HG03103 (cell line): ENCODE measurements around the gene GNA14.
"Not testable (repeated sequence)": the region's sequence is repeated elsewhere in the genome, so short reads cannot be mapped to it uniquely, and the experiment has no call there.

Source experiments
- ATAC-seq: cut with Tn5 transposase; IDR thresholded peaks from one replicate; pipeline ENCODE4 v1.9.1; 2021; ENCODE audit warnings: low read depth; ENCODE audit not compliant: unreplicated experiment

Gene GNA14

DNA sequence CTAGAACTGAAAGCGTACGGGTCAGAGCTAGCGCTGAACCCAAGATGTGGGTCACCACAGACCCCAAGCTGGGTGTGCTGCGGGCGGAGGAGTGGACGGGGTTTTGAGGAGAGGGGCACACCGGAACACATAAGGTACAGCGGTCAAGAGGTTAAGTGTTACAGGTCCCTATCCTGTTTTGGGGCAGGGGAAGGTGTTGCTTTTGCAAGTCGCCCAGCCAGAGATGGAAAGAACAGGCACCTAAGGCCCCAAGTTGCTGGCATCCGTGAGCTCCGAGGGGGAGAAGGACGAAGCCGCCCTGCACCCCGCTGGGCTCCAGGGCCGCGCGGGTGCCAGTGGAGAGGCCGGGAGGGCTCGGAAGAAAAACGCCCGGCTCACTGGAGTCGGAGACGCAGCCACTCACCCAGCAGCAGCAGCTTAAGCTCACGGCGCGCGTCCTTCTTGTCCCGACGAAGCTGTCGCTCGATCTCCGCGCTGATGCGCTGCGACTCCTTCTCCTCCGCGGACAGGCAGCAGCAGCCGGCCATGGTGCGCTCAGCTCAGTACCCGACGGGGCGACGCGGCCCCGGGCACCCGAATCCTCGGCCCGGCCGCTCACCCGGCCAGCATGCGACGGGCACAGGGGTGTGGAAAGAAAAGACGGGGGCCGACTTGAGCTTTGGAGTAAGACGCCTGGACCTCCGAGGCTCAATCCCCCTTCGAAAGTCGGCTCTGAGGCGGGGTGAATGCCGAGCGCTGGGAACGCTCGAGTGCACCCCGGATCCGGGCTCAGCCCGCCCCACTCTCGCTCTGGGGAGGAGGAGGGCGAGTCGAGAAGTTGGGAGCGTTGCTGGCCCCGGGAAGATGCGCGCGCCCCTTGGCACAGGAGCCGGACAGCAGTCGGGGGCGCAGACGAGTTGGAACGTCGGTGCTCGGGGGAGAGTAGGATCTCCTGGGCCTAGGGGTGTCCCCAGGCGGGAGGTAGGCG is 572 bp downstream of the GNA14 start:
- ATAC-seq = no peak

DNA sequence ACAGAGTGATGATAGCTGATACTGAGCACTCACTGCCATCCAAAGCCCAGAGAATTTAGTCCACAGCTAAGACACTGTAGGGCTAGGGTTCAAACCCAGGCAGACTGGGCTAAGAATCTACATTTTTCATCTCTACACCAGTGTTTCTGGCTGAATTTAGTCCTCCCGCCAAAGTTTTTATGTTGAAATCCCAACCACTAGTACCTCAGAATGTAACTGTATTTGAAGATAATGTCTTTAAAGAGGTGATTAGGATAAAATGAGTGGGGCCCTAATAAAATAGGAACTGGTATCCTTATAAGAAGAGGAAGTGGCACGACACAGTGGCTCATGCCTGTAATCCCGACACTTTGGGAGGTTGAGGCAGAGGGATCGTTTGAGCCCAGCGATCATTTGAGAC is 4.3 kb downstream of the GNA14 start:
- no peak for ATAC-seq

DNA sequence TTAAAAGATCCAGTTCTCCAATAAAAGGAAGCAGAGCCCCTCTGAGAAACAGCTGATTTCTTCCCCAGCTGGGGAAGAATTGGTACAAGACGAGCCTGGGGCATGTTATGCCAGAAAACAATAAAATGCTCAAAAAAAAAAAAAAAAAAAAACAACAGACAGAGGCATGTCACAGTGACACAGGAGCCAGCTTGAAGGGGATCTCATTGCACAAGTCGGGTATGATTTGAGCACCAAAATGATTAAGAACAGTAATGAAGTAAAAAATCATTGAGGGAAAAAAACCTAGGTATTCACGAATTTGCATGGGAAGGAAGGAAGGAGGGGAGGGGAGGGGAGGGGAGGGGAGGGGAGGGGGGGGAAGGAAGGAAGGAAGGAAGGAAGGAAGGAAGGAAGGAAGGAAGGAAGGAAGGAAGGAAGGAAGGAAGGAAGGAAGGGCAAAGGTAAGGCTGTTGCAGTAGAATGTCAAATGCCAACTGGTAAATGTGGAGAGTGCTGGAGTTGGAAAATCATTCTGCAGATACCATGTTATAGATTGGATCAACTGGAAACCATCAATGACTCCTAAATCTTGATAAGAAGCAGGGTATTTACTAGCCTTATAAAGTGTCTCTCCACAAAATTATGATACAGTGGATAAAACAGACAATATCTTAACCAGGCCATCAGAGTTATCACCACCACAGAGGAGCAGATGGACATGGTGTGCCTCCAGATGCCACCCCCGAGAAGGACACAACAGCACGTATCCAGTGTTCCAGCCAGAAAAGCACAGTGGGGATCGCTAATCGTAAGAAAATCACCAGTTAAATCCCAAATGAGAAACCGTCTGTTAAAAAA is 7.2 kb downstream of the GNA14 start:
- ATAC-seq = no peak

GRCh38 chr9:77632652-77633051 is 15.5 kb downstream of the GNA14 start:
- ATAC-seq = no peak

DNA sequence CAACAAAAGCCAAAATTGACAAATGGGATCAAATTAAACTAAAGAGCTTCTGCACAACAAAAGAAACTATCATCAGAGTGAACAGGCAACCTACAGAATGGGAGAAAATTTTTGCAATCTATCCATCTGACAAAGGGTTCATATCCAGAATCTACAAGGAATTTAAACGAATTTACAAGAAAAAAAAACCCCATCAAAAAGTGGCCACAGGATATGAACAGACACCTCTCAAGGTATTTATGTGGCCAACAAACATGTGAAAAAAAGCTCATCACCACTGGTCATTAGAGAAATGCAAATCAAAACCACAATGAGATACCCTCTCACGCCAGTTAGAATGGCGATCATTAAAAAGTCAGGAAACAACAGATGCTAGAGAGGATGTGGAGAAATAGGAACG is 19.3 kb downstream of the GNA14 start:
- not testable (repeated sequence) for ATAC-seq

GRCh38 chr9:77616191-77616590 is 31.9 kb downstream of the GNA14 start:
- ATAC-seq = no peak

- ATAC-seq = no peak
Observed at GRCh38 chr9:77614645-77615044, 33.5 kb downstream of the GNA14 start.

GRCh38 chr9:77606526-77606925 is 41.6 kb downstream of the GNA14 start:
- no peak for ATAC-seq

DNA sequence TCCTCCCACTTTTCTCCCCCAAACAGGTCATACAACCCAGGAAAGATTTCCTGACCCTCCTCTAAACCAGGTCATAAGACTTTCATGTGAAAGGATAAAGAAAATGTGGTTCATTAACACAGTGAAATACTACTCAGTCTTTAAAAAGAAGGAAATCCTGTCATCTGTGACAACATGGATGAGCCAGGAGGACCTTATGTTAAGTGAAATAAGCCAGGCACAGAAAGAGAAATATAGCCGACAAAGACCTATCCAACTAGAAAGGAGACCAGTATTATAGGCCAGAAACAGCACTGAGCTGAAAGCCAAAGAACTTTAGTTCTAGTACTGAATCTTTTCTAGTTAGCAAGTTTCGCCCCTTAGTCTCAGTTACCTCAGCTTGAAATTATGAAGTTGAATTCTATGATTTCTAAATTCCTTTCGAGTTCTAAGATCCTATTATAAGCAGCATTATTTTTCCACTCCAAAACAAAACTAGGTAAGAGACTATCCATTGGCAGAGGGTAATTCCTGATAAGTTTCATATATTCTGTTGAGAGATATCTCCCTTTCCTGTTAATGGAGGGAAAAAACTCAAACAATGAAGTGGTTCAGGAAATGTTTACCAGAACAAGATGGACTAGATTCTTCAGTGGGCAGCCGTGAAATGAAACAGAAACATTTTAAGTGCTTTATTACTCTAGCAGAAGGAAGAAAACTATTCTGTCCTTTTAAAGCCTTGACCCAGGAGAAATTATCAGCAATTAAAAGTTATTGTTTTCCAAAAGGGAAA is 42.5 kb downstream of the GNA14 start:
- ATAC-seq = no peak

DNA sequence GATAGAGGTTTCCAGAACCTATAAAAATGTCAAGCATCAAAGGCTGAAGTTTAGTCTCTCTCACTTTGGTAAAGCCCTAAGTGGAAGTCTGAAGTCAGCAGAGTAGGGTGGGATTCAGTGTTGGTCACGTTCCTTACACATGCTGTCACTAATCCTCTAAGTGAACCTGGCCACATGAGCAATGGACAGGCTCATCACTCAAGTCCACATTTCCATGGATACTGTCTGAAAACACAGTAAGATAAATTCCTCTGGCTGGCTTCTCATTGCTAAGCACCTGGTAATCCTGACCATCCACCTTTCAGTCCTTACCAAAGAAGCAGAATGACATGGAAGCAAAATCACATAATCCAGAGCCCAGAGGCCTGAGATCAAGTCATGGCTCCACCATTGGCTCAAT is 43.8 kb downstream of the GNA14 start:
- no peak for ATAC-seq

GRCh38 chr9:77602852-77603251 is 45.3 kb downstream of the GNA14 start:
- ATAC-seq = no peak

DNA sequence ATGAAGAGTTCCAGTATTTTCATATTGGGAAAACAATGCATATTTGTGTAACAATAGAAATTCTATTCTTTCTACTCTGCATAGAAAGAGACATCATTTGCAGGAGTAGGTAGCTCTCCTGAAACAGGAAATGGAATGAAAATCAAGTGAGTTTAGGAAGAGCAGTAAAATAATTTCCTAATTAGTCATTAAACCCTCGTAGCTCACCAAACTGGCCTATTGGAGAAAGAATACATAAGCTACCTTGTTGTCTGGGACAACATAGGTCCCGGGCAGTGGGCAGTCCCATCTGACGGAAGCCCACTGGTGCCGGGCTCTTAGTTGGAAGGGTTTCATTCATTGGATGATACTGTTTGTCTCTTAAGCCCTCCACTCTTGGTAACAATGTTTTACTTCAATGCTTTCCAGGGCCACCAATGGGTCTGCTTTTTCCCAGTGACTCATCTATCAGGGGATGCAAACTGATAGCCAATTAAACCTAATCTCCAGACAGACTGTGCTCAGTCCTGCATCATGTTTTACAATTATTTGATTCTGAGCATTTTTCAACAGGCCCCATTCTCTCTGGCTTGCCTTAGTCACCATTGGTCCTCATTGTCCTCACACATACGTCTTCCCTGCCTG is 46.5 kb downstream of the GNA14 start:
- no peak for ATAC-seq

DNA sequence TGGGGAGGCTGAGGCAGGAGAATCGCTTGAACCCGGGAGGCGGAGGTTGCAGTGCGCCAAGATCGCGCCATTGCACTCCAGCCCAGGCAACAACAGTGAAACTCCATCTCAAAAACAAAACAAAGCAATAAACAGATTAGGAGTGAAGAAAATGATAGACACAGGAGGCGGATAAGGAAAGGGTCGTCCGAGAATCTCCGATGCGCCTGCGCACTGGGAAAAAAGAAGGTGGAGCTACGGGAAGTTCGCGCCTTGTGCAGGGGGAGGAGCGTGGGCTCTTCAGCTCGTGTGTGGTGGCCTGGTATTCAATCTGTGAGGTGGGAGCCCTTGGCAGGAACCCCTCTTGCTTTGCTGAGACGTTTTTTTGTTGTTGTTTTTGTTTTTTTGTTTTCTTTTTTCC is 47.3 kb downstream of the GNA14 start:
- no peak for ATAC-seq

DNA sequence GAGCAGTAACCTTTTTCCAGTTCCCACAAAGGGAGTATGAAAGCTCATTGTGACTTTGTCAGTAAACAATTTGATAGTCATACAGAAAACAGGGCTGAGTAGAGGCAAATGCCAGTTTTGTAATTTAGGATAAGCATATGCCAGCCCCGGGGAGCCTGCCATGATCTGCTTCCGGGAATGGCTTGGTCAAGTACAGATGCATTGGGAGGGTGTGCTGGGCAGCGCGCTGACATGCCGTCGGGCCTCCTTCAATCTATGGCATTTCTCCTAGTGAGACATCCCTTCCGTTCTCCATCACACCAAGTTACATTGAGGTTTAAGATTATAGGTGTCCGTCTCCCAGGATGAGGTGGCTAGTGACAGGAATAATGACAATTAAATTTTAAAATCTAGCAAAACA is 48.6 kb downstream of the GNA14 start:
- no peak for ATAC-seq

DNA sequence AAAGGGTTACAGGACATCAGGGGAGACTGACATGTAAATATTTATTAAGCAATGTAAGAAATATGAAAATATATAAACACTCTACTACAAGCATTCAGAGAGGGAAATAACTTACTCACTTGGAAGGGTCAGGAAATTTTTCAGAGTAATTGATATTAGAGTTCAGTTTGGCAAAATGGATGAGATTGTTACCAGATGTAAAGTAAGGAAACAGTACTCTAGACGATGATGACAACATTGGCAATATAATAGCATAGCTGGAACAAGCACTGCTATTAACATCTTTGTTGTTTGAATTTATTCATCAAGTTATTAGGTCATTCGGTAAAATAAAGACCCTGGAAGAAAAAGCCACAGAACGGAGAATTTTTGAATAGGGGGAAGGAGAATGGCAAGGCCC is 49.1 kb downstream of the GNA14 start:
- no peak for ATAC-seq

GRCh38 chr9:77598524-77598923 is 49.6 kb downstream of the GNA14 start:
- no peak for ATAC-seq

GRCh38 chr9:77597057-77597456 is 51.1 kb downstream of the GNA14 start:
- ATAC-seq = no peak

GRCh38 chr9:77595426-77596095 is 52.6 kb downstream of the GNA14 start:
- no peak for ATAC-seq

- no peak for ATAC-seq
Observed at GRCh38 chr9:77594963-77595362, 53.2 kb downstream of the GNA14 start.

DNA sequence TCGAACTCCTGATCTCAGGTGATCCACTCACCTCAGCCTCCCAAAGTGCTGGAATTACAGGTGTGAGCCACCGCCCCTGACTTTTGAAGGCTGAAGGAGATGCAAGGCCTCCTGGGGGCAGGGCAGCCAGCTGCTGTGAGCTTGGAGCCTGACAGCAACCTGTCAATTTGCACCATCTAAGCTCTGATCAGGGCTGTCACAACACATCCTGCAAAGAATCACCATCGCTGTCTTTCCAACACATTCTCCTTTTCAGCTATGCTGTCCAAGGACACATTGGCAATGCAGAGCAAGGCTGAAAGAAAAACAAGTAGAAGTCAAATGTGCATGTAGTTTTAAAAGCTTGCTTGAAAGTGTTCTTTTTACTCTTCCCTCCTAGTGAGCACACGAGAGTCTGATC is 54.6 kb downstream of the GNA14 start:
- ATAC-seq = no peak
